WERI-Rb-1 (cell line): Measurements from ENCODE around the gene CS.

Experiments
- DNase-seq: peaks from one replicate; pipeline ENCODE4 v3.0.0-alpha.2; 2020
- H3K27ac ChIP-seq: fragments of 250-450 bp; sonication (Bioruptor Pico); 2 replicates; pipeline ENCODE4 v1.5.1; 2020; ENCODE audit warnings: mild to moderate bottlenecking, moderate library complexity
- H3K27me3 ChIP-seq: fragments of 250-450 bp; sonication (Bioruptor Pico); 2 replicates; pipeline ENCODE4 v1.5.1; 2021; ENCODE audit warnings: mild to moderate bottlenecking, low read depth, moderate library complexity; ENCODE audit not compliant: insufficient read depth, severe bottlenecking
- H3K36me3 ChIP-seq: fragments of 250-450 bp; sonication (Bioruptor Pico); 2 replicates; pipeline ENCODE4 v1.5.1; 2020; ENCODE audit warnings: mild to moderate bottlenecking, moderate library complexity
- H3K4me3 ChIP-seq: 2 replicates; pipeline ENCODE4 v1.5.1; 2011; ENCODE audit warnings: low read depth, mild to moderate bottlenecking, control low read depth, low read length
- H3K9me3 ChIP-seq: fragments of 250-450 bp; sonication (Bioruptor Pico); 2 replicates; pipeline ENCODE4 v1.5.1; 2021; ENCODE audit warnings: mild to moderate bottlenecking, moderate library complexity; ENCODE audit not compliant: severe bottlenecking
- TF ChIP-seq, protein P1 (sequence below): IDR thresholded peaks from 2 replicates; pipeline ENCODE4 v1.5.1; 2011; ENCODE audit warnings: low read depth, mild to moderate bottlenecking, control low read depth, inconsistent platforms, low read length

The CS gene

DNA sequence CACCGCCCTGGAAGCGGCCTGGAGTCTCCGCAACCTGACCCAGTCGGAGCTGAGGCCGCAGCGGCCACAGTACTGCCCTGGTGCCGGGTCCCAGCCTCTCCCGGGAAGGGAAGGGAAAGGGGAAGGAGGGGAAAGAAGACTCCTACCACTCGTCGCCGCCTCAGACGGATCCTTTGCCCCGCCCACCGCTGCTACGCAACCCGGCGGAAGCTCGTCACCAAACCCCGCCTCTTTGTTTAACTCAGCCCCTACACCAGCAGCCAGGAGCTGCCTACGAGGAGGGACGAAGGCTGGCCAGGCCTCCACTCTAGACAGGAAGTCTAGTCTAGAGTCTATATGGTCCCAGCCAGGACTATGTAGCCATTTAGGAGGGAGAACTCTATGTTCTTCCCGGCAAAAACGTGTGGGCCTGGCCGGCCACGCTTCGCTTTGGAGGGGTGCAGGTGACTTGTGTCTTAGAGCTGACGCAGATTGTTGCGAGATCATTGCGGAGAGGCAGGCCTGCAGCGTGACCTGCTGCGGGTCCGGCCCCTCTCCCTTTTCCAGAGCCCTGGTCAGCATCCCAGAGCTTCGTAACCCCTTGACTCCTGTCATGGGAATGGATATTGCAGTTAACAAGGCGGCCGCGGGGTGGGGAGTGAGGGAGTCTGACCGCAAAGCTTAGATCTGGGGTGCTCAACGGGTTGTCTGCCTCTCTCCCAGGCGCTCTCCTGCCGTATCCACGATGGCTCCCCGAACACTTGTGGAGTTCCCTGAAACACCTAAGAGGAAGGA, 78.2 kb downstream of the CS start, which contains the start of gene RNF41:
RNF41 (minus strand) TSS at position 166 of the 774 bp plus-strand sequence. CDS start 7,875 bp downstream, outside the sequence.
- DNase-seq = peak; percentile 97
- Histone ChIP-seq H3K27ac (peak within 1 kb of the TSS; percentile 85), H3K9me3 (no peaks in the 10 kb centered on the region), H3K36me3 (no peaks in the 10 kb centered on the region; the same call in 1 of the 2 replicates), H3K4me3 (peak within 1 kb of the TSS; percentile 67), H3K27me3 (no peaks in the 10 kb centered on the region)
- TF ChIP-seq, protein P1, sequence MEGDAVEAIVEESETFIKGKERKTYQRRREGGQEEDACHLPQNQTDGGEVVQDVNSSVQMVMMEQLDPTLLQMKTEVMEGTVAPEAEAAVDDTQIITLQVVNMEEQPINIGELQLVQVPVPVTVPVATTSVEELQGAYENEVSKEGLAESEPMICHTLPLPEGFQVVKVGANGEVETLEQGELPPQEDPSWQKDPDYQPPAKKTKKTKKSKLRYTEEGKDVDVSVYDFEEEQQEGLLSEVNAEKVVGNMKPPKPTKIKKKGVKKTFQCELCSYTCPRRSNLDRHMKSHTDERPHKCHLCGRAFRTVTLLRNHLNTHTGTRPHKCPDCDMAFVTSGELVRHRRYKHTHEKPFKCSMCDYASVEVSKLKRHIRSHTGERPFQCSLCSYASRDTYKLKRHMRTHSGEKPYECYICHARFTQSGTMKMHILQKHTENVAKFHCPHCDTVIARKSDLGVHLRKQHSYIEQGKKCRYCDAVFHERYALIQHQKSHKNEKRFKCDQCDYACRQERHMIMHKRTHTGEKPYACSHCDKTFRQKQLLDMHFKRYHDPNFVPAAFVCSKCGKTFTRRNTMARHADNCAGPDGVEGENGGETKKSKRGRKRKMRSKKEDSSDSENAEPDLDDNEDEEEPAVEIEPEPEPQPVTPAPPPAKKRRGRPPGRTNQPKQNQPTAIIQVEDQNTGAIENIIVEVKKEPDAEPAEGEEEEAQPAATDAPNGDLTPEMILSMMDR = 0 out of 2 replicates have a peak, but pooled peaks have one; percentile 10
